GM19455 (cell line): ENCODE results near the gene PDZD2.

ENCODE experiments used
- ATAC-seq: cut with Tn5 transposase; IDR thresholded peaks from one replicate; pipeline ENCODE4 v1.9.1; 2021; ENCODE audit not compliant: unreplicated experiment

The PDZD2 gene

DNA sequence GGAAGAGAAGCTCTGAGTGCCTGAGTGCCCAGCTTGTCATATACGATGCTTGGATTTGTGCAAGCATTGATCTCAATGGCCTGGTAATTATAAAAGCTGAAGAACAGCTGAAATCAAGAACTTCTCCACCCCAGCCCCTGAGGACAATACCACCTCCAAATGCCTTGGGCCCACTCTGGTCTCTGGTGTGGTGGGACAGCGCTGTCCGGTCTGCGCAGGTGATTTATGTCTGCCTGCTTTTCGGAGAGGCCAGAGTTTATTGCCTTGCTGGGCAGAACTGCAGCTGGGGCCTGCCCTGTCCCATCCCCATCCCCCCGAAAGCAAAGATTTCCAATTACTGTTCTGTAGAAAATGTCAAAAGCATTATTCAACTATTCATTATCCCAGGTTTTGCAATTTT is 1.1 kb upstream of the PDZD2 start:
- ATAC-seq = no peak

DNA sequence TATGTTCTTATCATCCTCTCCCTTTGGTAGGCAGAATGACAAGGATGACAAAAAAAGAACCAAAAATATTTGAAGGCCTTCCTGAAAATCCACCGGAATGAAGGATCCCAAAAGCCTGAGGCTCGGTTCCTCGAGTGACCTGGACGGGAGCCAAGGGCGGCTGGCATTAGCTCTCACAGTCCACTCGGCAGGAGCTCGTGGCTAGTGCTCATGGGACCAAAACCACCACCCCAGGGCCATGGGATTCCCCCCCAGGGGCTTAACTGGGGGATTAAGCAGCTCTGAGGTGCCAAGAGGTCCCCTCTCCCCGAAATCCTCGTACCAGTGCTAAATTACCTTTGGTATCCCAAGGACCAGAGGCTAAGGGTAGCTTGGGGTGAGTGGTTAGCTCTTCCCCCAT is 586 bp upstream of the PDZD2 start:
- no peak for ATAC-seq

DNA sequence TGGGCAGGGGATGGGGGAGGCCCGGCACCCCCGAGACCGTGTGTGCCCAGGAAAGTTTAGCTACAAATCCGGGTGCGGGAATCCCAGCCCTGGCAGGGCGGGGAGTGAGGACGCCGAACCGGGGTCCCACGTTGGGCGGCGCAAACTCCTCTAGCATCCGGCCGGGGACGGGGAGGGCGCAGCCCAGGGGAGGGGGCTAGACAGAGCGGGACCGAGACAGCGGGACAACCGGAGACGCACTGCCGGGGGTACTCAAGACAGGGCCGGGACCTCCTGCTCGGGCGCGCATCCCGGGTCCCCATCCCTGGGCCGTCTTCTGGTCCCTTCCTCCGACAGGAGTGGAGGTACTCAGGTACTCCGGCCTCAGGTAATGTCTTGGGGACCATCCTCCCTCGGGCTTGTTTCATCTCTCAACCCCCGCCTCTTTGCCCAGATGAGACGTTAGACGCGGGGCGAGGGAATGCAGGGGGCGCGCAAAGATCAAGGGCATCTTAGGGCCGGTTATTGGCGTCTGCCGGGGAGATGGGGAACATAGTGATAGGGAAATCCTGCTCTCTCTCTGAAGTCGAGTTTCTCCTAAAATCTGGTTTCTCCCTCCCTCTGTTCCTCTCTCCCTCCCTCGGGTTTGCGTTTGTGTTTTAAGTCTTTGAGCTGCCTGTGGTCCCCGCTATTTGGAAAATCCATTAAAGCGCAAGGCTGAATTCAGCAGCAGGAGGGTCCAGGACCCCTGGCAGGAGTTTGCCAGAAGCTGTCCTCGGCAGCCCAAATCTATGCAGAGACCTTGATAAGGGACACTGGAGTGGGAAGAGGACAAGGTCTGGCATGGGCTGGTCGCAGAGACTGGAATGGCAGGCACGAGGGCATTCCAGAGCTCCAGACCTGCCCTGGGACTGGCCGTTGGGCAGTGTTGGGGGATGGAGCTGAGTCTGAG is 815 bp downstream of the PDZD2 start:
- ATAC-seq = no peak

DNA sequence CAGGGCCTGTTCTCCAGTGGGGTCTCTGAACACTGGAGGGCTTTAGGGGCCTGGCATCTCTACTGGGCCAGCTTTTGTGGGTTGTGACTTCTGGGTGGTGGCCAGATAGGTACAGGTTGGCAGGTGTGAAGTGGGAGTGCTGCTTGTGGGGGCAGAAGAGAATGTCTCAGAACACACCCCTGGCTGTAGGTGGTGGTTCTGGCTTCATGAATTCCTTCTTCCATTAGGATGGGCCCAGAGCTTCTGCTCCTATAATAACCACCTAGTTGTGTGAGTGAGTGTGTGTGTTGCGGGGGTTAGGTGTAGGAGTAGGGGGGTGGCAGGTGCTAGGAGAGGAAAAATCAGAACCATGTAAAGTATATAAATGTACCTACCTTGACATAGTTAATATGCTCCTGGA is 1.6 kb downstream of the PDZD2 start:
- no peak for ATAC-seq

DNA sequence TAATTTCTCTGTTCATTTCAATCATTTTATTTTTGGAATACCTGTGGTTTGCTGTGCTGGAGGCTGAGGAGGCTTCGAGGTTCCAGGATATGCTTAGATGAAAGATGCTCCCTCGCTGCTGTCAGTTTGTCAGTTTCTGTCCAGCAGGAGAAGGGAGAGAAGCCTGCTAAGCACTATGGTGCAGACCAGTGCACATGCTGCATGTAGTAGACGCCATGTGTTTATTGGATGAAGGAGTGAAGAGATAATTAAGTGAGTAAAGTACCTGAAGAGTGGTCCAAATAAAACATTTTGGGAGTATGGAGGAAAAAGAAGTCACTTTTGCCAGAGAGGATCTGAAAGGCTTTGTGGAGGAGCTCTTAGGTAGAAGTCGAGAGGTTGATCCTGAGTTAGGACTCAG is 2.1 kb downstream of the PDZD2 start:
- ATAC-seq = no peak

DNA sequence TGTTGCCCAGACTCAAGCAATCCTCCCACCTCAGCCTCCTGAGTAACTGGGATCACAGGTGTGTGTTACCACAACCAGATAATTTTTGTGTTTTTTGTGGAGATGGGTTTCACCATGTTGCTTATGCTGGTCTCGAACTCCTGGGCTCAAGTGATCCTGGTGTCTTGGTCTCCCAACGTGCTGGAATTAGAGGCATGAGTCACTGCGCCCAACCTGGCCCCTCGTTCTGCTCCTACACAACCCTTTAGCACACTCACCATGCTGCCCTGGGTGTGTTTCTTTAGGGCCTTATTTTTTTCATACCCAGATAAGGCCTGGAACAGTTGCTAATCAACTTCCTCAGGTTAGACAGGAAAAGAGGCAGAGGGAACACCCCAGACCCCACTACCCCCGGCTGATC is 2.6 kb downstream of the PDZD2 start:
- ATAC-seq = no peak

DNA sequence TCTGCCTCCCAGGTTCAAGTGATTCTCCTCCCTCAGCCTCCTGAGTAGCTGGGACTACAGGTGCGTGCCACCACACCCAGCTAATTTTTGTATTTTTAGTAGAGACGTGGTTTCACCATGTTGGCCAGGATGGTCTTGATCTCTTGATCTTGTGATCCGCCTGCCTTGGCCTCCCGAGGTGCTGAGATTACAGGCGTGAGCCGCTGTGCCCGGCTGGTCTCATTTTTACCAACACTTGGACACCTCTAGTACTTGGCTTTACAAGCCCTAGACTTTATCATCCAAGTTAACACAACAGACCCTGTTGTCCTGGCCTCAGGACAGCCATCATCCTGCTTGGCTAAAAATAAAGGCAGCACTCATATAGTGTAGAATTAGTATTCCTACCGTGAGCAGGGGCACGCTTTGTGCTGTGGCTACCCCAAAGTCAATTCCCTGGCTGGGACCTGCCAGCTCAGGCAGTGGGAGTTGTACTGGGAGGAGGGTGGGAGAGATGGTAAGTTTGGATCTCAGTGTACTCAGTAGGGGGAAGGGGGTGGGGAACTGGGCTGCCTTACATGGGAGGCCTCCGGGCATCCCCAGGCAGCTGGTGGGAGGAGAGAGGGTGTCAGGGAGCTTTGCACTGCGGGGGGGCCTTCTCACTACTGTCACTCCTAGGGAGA is 6.6 kb downstream of the PDZD2 start:
- ATAC-seq = no peak

DNA sequence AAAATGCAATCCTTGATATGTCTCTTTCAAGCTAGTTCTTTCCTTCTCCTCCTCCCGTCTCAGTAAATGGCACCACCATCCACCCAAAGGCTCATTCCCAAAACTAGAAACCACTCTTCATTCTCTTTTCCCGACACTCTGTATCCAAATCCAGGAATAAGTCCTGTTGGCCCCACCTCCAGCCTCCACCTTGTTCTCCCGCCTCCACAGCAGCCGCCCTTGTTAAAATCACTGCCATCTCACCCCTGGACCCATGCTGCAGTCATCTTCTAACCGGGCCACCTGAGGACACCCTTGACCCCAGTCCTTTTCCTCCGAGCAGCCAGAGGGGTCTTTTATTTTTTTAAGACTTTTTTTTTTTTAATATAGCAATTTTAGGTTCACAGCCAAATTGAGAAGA is 9.4 kb downstream of the PDZD2 start:
- no peak for ATAC-seq

DNA sequence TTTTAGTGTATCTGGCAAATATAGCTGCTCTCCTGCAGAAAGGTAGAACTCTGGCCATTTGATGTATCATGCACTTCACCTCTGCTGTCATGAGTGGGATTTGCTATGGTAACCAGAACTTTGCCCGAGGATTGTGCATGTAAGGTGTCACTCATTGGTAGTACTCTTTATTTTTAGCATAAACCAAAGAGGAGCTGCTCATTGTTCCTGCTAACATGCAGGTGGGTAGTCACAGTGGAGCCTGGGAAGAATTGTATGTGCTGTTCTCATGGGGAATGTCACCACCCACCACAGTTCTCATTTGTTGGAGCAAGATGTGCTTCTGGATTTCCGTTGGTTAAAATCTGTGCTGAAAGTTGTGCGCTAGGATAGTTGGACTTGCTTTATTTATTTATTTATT is 12.3 kb downstream of the PDZD2 start:
- no peak for ATAC-seq

DNA sequence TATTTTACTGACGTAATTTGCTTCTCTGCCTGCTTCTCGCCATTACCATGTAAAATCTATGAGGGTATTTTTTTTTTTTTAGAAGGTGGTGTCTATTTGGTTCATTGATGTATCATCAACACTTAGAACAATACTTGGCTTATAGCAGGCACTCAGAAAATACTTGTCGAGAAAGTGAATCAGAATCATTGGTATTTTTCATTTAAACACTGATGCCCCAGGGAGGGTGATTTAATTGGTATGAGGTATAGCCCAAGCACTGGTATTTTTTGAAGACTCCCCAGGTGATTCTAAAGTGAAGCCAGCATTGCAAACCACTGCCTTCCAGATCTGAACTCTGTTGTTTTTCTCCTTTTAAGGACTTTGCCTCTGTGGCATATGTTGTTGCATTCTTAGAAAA is 16.6 kb downstream of the PDZD2 start:
- no peak for ATAC-seq

DNA sequence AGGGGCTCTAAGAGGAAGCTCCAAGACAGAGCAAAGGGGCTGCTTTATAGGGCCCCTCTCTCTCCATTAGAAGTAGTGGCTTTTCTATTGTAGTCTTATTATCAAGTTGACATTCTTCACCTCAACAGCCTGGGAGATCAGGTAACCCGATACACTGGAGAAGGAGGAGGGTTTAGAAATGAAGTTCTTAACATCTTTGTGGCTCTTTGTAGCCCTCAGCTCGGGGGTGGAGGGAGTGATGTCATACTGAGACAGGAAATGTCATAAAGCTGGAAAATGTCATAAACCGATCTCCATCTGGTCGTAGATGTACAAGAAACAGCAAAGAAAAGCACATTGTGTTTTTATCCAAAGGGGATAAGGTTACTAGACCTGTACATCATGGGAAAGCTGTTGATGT is 17.9 kb downstream of the PDZD2 start:
- no peak for ATAC-seq

DNA sequence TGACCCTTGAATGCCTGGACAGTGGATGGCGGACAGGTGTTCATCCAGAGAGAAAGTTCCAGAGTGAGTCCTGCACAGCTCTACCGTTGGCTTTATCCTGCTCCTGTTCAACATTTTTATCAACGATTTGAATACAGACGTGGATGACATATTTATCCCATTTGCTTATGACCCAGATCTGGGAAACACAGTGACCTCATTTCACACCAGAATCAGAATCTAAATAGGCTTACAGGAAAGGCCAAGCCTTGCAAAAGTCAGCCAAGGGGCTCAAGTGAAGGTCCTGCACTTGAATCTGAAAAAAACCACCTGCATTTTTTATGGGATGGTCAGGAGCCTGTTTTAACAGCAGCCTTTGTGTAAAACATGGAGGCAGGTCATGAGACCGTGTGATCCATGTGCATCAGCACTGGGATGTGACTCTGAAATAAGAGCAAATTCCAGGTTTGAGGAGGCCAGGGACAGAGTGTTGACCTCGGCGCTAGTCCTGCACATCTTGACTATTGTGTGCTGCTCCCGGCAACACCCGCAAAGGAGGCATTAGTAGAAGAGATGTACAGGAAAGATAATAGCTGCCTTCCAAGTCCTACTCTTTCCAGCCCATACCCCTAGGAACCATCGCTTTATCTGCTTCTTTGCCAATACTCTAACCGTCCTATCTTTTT is 18.5 kb downstream of the PDZD2 start:
- ATAC-seq = no peak

DNA sequence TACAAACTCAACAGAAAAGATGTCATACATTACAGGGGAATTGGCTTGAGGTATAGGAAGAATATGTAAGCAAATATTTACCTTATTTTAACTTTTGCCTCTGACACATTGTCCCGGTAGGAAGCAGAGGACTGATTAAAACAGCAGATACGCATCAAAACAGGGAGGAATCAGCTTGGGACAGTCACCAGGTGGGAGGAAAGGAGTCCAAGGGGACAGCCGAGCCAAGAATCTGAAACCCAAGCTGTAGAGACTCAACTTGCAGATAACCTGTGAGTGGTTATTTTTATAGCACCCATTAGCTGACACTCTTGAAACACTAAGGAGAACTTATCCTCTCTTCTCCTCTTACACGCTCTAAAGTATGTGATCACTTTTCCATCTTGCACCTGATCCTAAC is 22.3 kb downstream of the PDZD2 start:
- no peak for ATAC-seq

DNA sequence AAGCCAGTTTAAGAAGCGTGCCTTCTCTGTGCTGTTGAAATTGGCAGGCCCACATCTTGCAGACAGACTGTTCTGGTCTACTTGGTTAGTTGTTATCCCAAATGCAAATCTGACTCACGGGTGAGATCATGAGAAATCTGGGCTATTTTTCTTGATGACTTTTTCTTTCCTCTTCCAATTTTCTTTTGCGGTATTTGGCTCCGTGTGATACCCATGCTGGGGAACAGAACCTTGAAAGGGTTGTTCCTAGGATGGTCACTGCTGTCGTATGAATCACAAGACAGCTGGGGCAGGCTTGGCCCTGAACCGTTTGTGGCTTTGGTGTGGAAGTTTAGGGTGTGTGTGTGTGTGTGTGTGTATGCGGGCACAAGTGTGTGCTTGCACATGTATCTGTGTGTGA is 24.6 kb downstream of the PDZD2 start:
- ATAC-seq = no peak

DNA sequence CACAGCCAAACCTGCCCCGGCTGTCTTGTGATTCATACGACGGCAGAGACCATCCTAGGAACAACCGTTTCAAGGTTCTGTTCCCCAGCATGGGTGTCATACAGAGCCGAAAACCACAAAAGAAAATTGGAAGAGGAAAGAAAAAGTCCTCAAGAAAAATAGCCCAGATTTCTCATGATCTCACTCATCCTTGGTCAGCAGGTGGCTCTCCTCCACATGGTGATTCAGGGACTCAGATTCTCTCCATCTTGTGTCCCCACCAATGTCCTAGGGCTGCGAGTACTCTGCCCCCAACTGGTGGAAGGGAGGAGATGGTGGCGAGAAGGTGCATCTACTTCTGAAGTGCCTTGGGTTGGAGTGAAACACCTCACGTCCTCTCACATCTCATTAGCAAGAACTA is 25.6 kb downstream of the PDZD2 start:
- no peak for ATAC-seq

DNA sequence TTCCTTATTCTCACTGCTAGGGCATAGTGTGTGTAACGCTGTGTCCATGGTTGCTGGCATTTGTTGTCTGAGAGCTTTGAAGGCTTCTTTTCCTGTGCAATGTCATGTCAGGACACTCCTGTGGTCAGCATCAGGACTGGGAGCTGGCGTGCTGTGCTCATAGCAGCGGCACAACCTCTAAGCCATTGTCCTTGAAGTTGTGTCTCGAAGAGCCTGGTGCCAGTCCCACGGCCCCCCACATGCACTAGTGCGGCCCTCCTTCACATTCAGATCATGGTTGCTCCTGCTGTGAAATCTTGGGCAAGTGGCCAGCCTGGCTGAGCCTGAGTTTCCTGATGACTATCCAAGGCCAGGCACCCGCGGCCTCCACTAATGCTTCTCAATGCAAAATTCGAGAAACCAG is 32.4 kb downstream of the PDZD2 start:
- no peak for ATAC-seq

DNA sequence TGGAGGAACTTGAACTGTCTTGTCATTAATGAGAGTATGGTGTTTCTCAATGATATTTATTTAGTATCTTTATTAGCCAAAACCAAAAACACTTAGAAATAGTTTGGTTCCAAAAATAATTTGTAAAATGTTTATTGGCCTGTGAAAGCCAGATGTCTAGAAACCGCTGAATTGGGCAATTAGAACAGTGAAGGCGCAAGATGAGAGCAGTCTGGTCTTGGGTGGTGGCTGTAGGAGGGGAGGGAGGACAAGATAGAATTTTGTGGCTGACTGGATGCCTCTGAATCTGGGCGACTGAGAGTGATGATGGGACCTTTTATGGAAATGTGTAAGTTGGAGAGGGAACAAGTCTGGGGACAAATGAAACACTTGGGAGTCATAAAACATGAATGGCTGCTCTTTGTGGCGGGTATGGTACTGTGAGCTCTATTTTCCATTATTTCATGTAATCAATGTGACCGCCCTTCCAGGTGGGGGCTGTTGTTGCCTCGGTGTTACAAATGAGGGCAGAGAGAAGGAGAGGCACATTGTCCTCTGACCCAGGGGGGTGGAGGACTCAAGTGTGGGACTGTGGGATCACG is 35.5 kb downstream of the PDZD2 start:
- ATAC-seq = no peak

DNA sequence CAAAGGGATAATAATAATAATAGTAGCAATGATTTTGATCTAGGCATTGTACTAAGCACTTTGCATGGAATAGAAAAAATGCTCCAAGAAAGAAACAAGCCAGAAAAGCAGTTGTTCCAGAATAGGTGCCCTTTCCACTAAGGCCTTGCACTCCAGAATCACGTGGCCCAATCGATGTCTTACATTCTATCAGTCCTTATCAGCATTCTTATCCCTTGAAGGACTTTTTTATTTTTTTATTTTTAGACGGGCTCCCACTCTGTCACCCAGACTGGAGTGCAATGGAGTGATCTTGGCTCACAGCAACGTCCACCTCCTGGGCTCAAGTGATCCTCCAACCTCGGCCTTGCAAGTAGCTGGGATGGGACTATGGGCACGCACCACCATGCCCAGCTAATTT is 36.5 kb downstream of the PDZD2 start:
- ATAC-seq = no peak

DNA sequence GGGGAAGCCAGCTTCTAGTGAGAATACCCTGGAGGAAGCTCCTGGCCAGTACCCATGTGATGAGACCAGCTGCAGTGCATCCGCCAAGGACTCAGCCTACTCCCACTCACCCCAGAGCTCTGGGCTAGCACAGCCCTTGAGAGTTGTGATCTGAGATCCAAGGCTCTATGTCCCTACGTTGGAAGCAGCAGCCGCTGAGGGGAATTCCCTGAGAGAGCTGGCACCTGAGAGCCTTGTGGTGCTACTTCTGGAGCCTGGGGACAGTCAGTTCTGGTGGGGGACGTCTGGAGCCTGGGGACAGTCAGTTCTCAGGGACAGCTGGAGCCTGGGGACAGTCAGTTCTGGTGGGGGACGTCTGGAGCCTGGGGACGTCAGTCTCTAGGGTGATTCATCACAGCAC is 39.2 kb downstream of the PDZD2 start:
- no peak for ATAC-seq

DNA sequence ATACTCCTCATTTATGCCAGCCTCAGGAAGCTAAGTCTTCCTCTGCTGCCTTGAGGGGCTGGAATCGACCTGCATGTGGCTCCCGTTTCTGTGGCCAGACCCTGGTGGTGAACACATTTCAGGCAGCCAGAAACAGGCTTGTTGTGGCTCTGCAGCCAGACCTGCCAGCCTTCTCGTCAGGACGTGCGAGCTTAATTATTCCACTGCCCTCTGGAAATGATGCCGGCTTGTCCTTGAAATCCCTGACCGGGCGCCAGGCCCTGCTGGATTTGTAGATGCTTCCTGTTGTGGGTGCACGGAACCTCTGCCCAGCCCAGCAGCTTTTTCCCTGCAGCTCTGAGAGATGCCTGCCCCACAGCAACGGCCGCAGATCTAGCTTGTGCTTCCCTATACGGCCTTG is 41.6 kb downstream of the PDZD2 start:
- no peak for ATAC-seq

DNA sequence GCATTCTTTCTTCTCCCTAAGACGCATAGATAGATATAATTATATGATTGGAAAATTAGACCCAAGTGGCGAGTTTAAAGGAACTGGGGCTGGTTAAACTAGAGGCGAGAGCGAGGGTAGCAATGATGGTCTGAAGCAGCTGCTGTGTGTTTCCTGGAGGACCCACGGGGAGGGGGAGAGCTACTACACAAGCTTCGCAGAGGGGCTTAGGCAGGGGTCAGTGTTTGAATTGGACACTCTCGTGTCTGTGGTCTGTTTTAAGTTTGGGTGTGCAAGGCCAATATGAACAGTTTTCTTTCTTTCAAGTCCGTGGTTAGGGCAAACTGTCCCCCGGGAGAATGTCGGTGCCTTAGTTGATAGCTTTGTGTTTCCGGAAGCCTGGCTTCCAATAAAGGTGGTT is 43.1 kb downstream of the PDZD2 start:
- no peak for ATAC-seq

DNA sequence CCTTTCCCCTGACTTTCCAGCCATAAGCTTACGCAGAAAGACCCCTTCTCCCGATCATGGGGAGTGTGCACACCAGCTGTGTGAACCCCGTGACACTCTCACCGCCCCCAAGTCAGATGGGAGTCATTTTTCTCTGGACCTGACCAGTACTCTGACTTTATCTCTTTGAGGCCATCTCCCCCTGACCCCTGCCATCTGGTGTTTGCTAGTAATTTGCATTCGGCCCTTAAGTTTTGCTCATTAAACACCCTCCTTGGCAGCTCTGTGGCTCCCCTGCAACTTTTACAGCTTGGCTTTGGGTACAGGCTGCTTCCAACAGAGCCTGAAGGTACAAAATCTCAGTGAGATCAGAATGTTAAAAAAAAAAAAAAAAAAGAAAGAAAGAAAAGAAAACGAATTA is 43.9 kb downstream of the PDZD2 start:
- no peak for ATAC-seq
